A673 (cell line): ENCODE data around the gene LPP.

Experiments used
- EZH2 ChIP-seq: fragments of 200-600 bp; sonication (generic); IDR thresholded peaks from 2 replicates; pipeline ENCODE4 v1.6.1; 2017; ENCODE audit warnings: borderline replicate concordance, low read depth, mild to moderate bottlenecking, mixed read lengths, antibody characterized with exemption, low read length; ENCODE audit not compliant: poor library complexity, severe bottlenecking
- TF ChIP-seq, protein P1 (sequence below): fragments of 300-800, 200-600 bp; sonication (generic); conservative IDR thresholded peaks from 2 replicates; pipeline ENCODE4 v1.5.1; 2017; ENCODE audit warnings: low read depth, mild to moderate bottlenecking, antibody characterized with exemption, low read length, moderate library complexity, mixed read lengths

DNA sequence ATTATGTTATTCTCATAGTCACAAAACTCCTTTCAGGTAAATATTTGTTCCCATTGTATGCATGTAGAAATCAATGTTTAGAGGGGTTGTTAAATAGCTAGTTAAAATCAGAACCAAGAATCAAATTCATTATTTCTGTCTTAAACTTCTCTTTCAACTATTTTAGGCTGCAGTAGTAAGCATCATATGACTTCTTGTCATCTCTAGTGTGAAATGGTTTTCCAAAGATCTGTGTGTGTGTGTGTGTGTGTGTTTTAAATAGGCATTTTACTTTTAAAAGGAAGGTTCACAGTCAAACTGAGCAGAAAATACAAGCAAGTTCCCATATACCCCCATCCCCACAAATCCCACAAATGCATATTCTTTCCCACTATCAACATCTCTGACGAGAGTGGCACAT is 506.5 kb downstream of the LPP start:
- TF ChIP-seq, protein P1, sequence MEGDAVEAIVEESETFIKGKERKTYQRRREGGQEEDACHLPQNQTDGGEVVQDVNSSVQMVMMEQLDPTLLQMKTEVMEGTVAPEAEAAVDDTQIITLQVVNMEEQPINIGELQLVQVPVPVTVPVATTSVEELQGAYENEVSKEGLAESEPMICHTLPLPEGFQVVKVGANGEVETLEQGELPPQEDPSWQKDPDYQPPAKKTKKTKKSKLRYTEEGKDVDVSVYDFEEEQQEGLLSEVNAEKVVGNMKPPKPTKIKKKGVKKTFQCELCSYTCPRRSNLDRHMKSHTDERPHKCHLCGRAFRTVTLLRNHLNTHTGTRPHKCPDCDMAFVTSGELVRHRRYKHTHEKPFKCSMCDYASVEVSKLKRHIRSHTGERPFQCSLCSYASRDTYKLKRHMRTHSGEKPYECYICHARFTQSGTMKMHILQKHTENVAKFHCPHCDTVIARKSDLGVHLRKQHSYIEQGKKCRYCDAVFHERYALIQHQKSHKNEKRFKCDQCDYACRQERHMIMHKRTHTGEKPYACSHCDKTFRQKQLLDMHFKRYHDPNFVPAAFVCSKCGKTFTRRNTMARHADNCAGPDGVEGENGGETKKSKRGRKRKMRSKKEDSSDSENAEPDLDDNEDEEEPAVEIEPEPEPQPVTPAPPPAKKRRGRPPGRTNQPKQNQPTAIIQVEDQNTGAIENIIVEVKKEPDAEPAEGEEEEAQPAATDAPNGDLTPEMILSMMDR = no peak
- no peak for TF ChIP-seq EZH2
